Sigmoid colon (tissue), 7 donors: Measurements from ENCODE around the gene ARHGAP1. TPM values are rescaled to one million over a fixed set of nuclear protein-coding genes. Genes with fewer than 3 reads are reported as not detected.

Source experiments
- DNase-seq: peaks from one replicate; pipeline ENCODE4 v3.0.0-alpha.2; 2019
- H3K27ac ChIP-seq, 4 donors: fragments of 200-600 bp; sonication (generic); one replicate each; pipeline ENCODE4 v1.5.1; 2016 to 2019; ENCODE audit warnings: mild to moderate bottlenecking in 1 of 4
- H3K27me3 ChIP-seq, 3 donors: fragments of 200-600 bp; sonication (generic); one replicate each; pipeline ENCODE4 v1.5.1; 2019; ENCODE audit warnings: mild to moderate bottlenecking in 1 of 3
- H3K36me3 ChIP-seq, 4 donors: fragments of 200-600 bp; sonication (generic); one replicate each; pipeline ENCODE4 v1.5.1; 2016 to 2019
- H3K4me1 ChIP-seq, 4 donors: fragments of 200-600 bp; sonication (generic); one replicate each; pipeline ENCODE4 v1.5.1; 2017 to 2019
- H3K4me3 ChIP-seq, 4 donors: fragments of 200-600 bp; sonication (generic); one replicate each; pipeline ENCODE4 v1.5.1; 2017 to 2019; ENCODE audit warnings: mild to moderate bottlenecking in 2 of 4, moderate library complexity in 1 of 4
- H3K9me3 ChIP-seq, 4 donors: fragments of 200-600 bp in 3 of 4; sonication (generic) in 3 of 4; one replicate each; pipeline versions ENCODE4 v1.5.1 to v1.6.1; 2013 to 2019
- EP300 ChIP-seq, 4 donors: sonication (generic); formaldehyde crosslinking; IDR thresholded peaks; one replicate each; pipeline ENCODE4 v1.6.1; 2017; ENCODE audit warnings: antibody characterized with exemption in 4 of 4
- POLR2A ChIP-seq, 2 donors: fragments of 450-650 bp; IDR thresholded peaks; one replicate each; pipeline ENCODE4 v1.6.1; 2016; ENCODE audit warnings: antibody characterized with exemption in 2 of 2, mild to moderate bottlenecking in 2 of 2, moderate library complexity in 2 of 2
- POLR2AphosphoS5 ChIP-seq, 4 donors: sonication (generic); formaldehyde crosslinking; IDR thresholded peaks; one replicate each; pipeline ENCODE4 v1.6.1; 2017; ENCODE audit warnings: antibody characterized with exemption in 4 of 4
- WGBS, 2 donors: extraction: QIAGEN DNeasy Blood & Tissue Kit; methylation state at CpG; one replicate each; pipeline ENCODE4 v1.1.7; 2013; 5-methylcytosine and 5-hydroxymethylcytosine counted together
- intact Hi-C: fragments of 100-400 bp; cut with DNase I; formaldehyde crosslinking; loops from one replicate; pipeline ENCODE4 v1.15.1; 2023
- polyA plus RNA-seq, 3 donors: library from polyadenylated mRNA; stranded (reverse); fragments of 200-250 nt; gene quantifications; one replicate each; pipeline ENCODE4 v1.2.3, GENCODE V29; 2013
- total RNA-seq, 4 donors: library from RNA; depleted of rRNA; stranded (reverse); fragments of >200 nt; gene quantifications; one replicate each; pipeline ENCODE4 v1.1.0, GENCODE V29; 2016
- TF ChIP-seq, protein P1 (sequence below), 4 experiments: fragments of 450-650 bp in 3 of 4; fragments of 200-600 bp in 1 of 4; IDR thresholded peaks; one replicate each; pipeline ENCODE4 v1.5.1; 2016 to 2019; ENCODE audit warnings: antibody characterized with exemption in 4 of 4, mild to moderate bottlenecking in 3 of 4, moderate library complexity in 2 of 4
- donor health status: healthy with polysubstance abuse.
- donor health status: Bipolar disorder and iron deficiency.
- donor health status: healthy.

Gene ARHGAP1
- total and polyA plus RNA-seq, 7 donors: 25.0 to 78.2 (median 41.2) TPM

DNA sequence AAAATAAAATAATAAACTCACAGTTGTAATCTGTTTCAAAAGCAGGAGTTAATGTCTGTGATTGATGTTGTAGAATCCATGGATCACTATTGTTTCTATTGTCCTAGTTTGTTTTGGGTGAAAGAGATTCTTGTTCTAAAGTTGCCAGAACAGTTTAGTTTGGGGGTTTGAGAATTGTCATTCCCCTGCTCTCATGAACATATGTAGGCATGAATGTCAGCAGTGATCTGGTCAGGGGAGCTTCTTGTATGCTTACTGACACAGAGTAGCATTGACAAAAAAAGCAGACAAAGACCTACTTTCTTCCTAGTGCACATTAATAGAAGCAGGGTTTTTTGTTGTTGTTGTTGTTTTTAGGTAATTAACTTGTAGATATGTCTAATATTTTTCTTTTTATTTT is 38.6 kb downstream of the ARHGAP1 start:
- Histone ChIP-seq H3K4me3 (no peak overlapping the region), H3K27me3 (no peaks in the 10 kb centered on the region), H3K27ac (no peak overlapping the region), H3K9me3 (no peaks in the 10 kb centered on the region), H3K36me3 (peaks cover 18 to 98% (median 49%) of the 10 kb centered on the region in 4 donors), H3K4me1 (peaks cover 0 to 8% (median 0%) of the 10 kb centered on the region in 4 donors)
- TF ChIP-seq POLR2AphosphoS5 (IDR thresholded peaks at IDR 0.05) (no peak), EP300 (IDR thresholded peaks at IDR 0.05) (no peak), POLR2A (IDR thresholded peaks at IDR 0.05) (no peak)
- TF ChIP-seq, protein P1, sequence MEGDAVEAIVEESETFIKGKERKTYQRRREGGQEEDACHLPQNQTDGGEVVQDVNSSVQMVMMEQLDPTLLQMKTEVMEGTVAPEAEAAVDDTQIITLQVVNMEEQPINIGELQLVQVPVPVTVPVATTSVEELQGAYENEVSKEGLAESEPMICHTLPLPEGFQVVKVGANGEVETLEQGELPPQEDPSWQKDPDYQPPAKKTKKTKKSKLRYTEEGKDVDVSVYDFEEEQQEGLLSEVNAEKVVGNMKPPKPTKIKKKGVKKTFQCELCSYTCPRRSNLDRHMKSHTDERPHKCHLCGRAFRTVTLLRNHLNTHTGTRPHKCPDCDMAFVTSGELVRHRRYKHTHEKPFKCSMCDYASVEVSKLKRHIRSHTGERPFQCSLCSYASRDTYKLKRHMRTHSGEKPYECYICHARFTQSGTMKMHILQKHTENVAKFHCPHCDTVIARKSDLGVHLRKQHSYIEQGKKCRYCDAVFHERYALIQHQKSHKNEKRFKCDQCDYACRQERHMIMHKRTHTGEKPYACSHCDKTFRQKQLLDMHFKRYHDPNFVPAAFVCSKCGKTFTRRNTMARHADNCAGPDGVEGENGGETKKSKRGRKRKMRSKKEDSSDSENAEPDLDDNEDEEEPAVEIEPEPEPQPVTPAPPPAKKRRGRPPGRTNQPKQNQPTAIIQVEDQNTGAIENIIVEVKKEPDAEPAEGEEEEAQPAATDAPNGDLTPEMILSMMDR (IDR thresholded peaks at IDR 0.05): no peak
- intact Hi-C loops: no loop called here
- DNase-seq: no peak

DNA sequence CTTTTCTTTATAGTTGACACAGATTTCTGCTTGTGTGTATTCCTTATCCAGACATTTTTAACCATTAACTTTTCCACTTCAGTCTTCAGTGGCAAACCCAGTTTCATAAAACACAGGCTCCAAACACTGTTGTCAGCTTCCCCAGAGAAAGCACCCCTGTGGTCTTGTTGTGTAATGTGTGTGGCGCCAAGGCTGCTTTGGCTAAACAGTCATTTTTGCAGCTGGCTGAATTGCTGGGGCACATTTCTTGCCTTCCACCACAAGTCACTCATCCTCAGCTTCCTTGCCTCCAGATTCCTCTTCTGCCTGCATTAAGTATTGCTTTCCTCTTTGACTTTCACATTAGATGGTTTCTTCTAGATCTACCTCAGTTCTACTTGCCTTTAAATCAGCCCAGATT is 40.5 kb downstream of the ARHGAP1 start:
- 82 to 88% methylated on average over 1 of the region's 1 CpG for WGBS, 2 donors
- Histone ChIP-seq H3K36me3 (peaks cover 13 to 98% (median 54%) of the 10 kb centered on the region in 4 donors), H3K9me3 (no peaks in the 10 kb centered on the region), H3K27me3 (no peaks in the 10 kb centered on the region), H3K4me1 (no peaks in the 10 kb centered on the region), H3K27ac (no peak overlapping the region), H3K4me3 (no peak overlapping the region)
- TF ChIP-seq POLR2A (IDR thresholded peaks at IDR 0.05) (no peak), POLR2AphosphoS5 (IDR thresholded peaks at IDR 0.05) (no peak), EP300 (IDR thresholded peaks at IDR 0.05) (no peak)
- TF ChIP-seq, protein P1 (IDR thresholded peaks at IDR 0.05): no peak
- intact Hi-C loops: no loop called here
- DNase-seq: peak; percentile 55

DNA sequence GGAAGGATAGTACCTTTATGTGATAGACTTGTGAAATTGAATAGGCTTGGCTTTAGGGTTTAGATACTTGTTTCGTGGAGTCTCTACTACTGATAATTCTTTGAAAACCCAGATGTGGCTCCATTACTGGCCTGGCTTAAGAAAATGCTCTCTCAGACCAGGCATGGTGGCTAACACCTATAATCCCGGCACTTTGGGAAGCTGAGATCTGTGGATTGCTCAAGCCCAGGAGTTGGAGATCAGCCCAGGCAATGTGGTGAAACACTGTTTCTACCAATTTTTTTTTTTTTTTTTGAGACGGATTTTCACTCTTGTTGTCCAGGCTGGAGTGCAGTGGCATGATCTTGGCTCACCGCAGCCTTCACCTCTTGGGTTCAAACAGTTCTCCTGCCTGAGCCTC is 42.2 kb downstream of the ARHGAP1 start:
- Histone ChIP-seq H3K4me3 (no peak overlapping the region), H3K27me3 (no peaks in the 10 kb centered on the region), H3K27ac (peak overlapping the region in 1 of 4 donors; percentile 48), H3K36me3 (peaks cover 13 to 97% (median 55%) of the 10 kb centered on the region in 4 donors), H3K4me1 (no peaks in the 10 kb centered on the region), H3K9me3 (no peaks in the 10 kb centered on the region)
- intact Hi-C loops: no loop called here
- no peak for TF ChIP-seq POLR2A (IDR thresholded peaks at IDR 0.05)
- TF ChIP-seq, protein P1 (IDR thresholded peaks at IDR 0.05): no peak
- TF ChIP-seq EP300 (IDR thresholded peaks at IDR 0.05): no peak
- no peak for TF ChIP-seq POLR2AphosphoS5 (IDR thresholded peaks at IDR 0.05)
- peak; percentile 81 for DNase-seq
- WGBS, 2 donors: 89 to 90% methylated on average over 4 of the region's 4 CpGs

DNA sequence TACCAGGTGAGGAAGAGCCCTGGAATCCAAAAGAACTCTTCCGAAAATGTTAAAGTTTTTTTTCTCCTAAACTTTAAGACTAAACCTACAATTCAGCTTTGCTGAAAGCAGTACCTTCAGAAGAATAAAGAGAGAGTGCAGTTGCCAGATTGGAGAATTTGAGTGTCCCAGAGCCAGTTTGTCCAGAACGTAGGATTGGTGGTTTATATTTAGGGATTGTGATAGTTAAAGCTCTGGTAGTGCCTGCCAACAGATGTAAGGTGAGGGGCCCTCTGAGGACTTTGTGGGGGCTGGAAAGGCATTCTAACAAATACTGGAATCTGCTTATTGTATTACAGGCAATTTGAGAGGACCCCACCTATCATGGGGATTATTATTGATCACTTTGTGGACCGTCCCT is 43.2 kb downstream of the ARHGAP1 start:
- intact Hi-C loops: no loop called here
- TF ChIP-seq EP300 (IDR thresholded peaks at IDR 0.05) (no peak), POLR2AphosphoS5 (IDR thresholded peaks at IDR 0.05) (no peak), POLR2A (IDR thresholded peaks at IDR 0.05) (no peak)
- TF ChIP-seq, protein P1 (IDR thresholded peaks at IDR 0.05): no peak
- no peaks in the 10 kb centered on the region for H3K4me1 ChIP-seq
- H3K9me3 ChIP-seq: no peaks in the 10 kb centered on the region
- no peak overlapping the region for H3K27ac ChIP-seq
- H3K4me3 ChIP-seq: no peak overlapping the region
- H3K36me3 ChIP-seq: peaks cover 17 to 97% (median 60%) of the 10 kb centered on the region in 4 donors
- 91 to 94% methylated on average over 3 of the region's 3 CpGs for WGBS, 2 donors
- H3K27me3 ChIP-seq: no peaks in the 10 kb centered on the region
- DNase-seq: no peak

DNA sequence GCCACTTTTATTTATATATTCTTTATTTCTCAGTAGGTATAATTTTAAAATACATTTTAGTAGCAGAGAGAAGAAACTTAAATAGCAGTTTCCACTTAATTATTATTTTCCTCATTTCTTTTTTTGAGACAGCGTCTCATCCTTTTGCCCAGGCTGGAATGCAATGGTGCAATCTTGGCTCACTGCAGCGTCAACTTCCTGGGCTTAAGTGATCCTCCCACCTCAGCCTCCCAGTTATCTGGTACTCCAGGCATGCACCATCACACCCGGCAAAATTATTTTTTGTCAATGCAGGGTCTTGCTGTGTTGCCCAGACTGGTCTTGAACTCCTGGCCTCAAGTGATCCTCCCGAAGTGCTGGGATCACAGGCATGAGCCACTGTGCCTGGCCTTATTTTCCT is 44.8 kb downstream of the ARHGAP1 start:
- H3K36me3 ChIP-seq: peaks cover 20 to 97% (median 66%) of the 10 kb centered on the region in 4 donors

More for the DNA sequence above, 44.8 kb downstream of the ARHGAP1 start:
- no peak overlapping the region for H3K27ac ChIP-seq
- peaks cover 0 to under 1% (median 0%) of the 10 kb centered on the region in 4 donors for H3K4me1 ChIP-seq
- no peaks in the 10 kb centered on the region for H3K9me3 ChIP-seq
- intact Hi-C loops: no loop called here
- 94 to 97% methylated on average over 4 of the region's 4 CpGs for WGBS, 2 donors
- no peak for TF ChIP-seq POLR2A (IDR thresholded peaks at IDR 0.05)
- DNase-seq: no peak
- no peak overlapping the region for H3K4me3 ChIP-seq
- no peaks in the 10 kb centered on the region for H3K27me3 ChIP-seq
